ENCODE measurements around the gene MTX1.
"Not testable (repeated sequence)": the region's sequence is repeated elsewhere in the genome, so short reads cannot be mapped to it uniquely, and the experiment has no call there.

The MTX1 gene

GRCh38 chr1:155188268-155188667 lies 20.2 kb upstream of the MTX1 start:
- no peak for DNase-seq (ENCODE audit: low read depth in 2 of 3, low spot score in 2 of 3)

- DNase-seq (ENCODE audit: low read depth in 2 of 3, low spot score in 2 of 3), result not testable (repeated sequence)
Measured at GRCh38 chr1:155189926-155190325, 18.6 kb upstream of the MTX1 start.

GRCh38 chr1:155191904-155192303 lies 16.6 kb upstream of the MTX1 start:
- DNase-seq (ENCODE audit: low read depth in 2 of 3, low spot score in 2 of 3), result no peak

GRCh38 chr1:155192346-155193274 lies 15.9 kb upstream of the MTX1 start:
- DNase-seq (ENCODE audit: low read depth in 2 of 3, low spot score in 2 of 3), result peak in 1 of 3 experiments; percentile 33

- peak in 2 of 3 experiments; percentile 66 to 75 for DNase-seq (ENCODE audit: low read depth in 2 of 3, low spot score in 2 of 3)
Measured at GRCh38 chr1:155193275-155193990, 15.1 kb upstream of the MTX1 start.

GRCh38 chr1:155193991-155194240 lies 14.6 kb upstream of the MTX1 start:
- not testable (repeated sequence) for DNase-seq (ENCODE audit: low read depth in 2 of 3, low spot score in 2 of 3)

- DNase-seq (ENCODE audit: low read depth in 2 of 3, low spot score in 2 of 3), result no peak
Measured at GRCh38 chr1:155195201-155196102, 13.0 kb upstream of the MTX1 start.

GRCh38 chr1:155196103-155196892 lies 12.2 kb upstream of the MTX1 start:
- no peak for DNase-seq (ENCODE audit: low read depth in 2 of 3, low spot score in 2 of 3)

- DNase-seq (ENCODE audit: low read depth in 2 of 3, low spot score in 2 of 3), result no peak
Measured at GRCh38 chr1:155196893-155197638, 11.4 kb upstream of the MTX1 start.

- DNase-seq (ENCODE audit: low read depth in 2 of 3, low spot score in 2 of 3), result no peak
Measured at GRCh38 chr1:155197901-155198546, 10.5 kb upstream of the MTX1 start.

- DNase-seq (ENCODE audit: low read depth in 2 of 3, low spot score in 2 of 3), result no peak
Measured at GRCh38 chr1:155198547-155198906, 10.0 kb upstream of the MTX1 start.

- no peak for DNase-seq (ENCODE audit: low read depth in 2 of 3, low spot score in 2 of 3)
Measured at GRCh38 chr1:155199792-155200191, 8.7 kb upstream of the MTX1 start.

- no peak for DNase-seq (ENCODE audit: low read depth in 2 of 3, low spot score in 2 of 3)
Measured at GRCh38 chr1:155200920-155201319, 7.6 kb upstream of the MTX1 start.

GRCh38 chr1:155202198-155202597 lies 6.3 kb upstream of the MTX1 start:
- DNase-seq (ENCODE audit: low read depth in 2 of 3, low spot score in 2 of 3), result no peak

- no peak for DNase-seq (ENCODE audit: low read depth in 2 of 3, low spot score in 2 of 3)
Measured at GRCh38 chr1:155202731-155203515, 5.6 kb upstream of the MTX1 start.

GRCh38 chr1:155205035-155205434 lies 3.5 kb upstream of the MTX1 start:
- DNase-seq (ENCODE audit: low read depth in 2 of 3, low spot score in 2 of 3), result no peak

GRCh38 chr1:155205969-155206593 lies 2.4 kb upstream of the MTX1 start:
- DNase-seq (ENCODE audit: low read depth in 2 of 3, low spot score in 2 of 3), result no peak

Measured in activated CD8-positive, alpha-beta memory T cell treated with anti-CD3 and anti-CD28 coated beads for 48 hours (primary cell).